BJ (cell line): ENCODE measurements around the gene TP53I13. TPM values are rescaled to one million over a fixed set of nuclear protein-coding genes. Genes with fewer than 3 reads are reported as not detected.

ENCODE experiments used
- CTCF ChIA-PET: fragments of 350-600 bp; formaldehyde crosslinking; extraction: SDS; loops from one replicate; lab custom pipeline; 2021; ENCODE audit warnings: antibody characterized with exemption, inconsistent platforms; lab: Yijun Ruan, JAX
- POLR2A ChIA-PET: fragments of 300-600 bp; sonication (Branson Sonifier 250); formaldehyde crosslinking; extraction: SDS; loops from one replicate; lab custom pipeline; 2021; ENCODE audit warnings: antibody characterized with exemption; lab: Charles Lee
- DNase-seq: peaks from one replicate; pipeline ENCODE4 v3.0.0-alpha.2; 2011; ENCODE audit warnings: low read depth
- H3K27me3 ChIP-seq: 2 replicates; pipeline ENCODE4 v1.6.0; 2011; ENCODE audit warnings: low read length; ENCODE audit not compliant: control insufficient read depth, insufficient read depth
- H3K36me3 ChIP-seq: 2 replicates; pipeline ENCODE4 v1.5.1; 2011; ENCODE audit warnings: low read length; ENCODE audit not compliant: control insufficient read depth, insufficient read depth
- H3K4me3 ChIP-seq: 2 replicates; pipeline ENCODE4 v1.5.1; 2011; ENCODE audit warnings: low read depth, mild to moderate bottlenecking, control low read depth, low read length
- polyA plus RNA-seq: library from polyadenylated mRNA; depleted of rRNA; stranded (reverse); fragments of >200 nt; gene quantifications from 2 replicates; pipeline ENCODE4 v1.2.3, GENCODE V29; 2011
- TF ChIP-seq, protein P1 (sequence below): IDR thresholded peaks from 2 replicates; pipeline ENCODE4 v1.5.1; 2011; ENCODE audit warnings: low read depth, mild to moderate bottlenecking, control low read depth, inconsistent platforms, low read length, moderate library complexity; ENCODE audit not compliant: insufficient read depth

Gene TP53I13
- polyA plus RNA-seq, 1 experiment: 38.7 TPM

DNA sequence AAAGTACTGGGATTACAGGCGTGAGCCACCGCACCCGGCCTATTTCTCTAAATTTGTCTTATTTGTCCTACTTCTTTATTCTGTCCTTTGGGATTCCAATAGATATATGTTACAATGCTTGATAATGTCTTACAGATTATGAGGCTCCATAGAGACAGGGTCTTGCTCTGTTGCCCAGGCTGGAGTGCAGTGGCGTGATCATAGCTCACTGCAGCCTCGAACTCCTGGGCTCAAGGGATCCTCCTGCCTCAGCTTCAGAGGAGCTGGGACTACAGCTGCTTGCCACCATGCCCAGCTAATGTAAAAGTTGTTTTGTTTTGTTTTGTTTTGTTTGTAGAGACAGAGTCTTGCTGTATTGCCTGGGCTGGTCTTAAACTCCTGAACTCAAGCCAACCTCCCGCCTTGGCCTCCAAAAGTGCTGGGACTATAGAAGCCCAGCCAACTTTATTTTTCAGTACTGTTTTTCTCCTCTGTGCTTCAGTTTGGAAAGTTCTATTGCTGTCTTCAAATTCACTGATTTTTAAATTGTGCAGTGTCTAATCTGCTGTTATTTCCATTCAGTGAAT is 34.7 kb downstream of the TP53I13 start:
- TF ChIP-seq, protein P1, sequence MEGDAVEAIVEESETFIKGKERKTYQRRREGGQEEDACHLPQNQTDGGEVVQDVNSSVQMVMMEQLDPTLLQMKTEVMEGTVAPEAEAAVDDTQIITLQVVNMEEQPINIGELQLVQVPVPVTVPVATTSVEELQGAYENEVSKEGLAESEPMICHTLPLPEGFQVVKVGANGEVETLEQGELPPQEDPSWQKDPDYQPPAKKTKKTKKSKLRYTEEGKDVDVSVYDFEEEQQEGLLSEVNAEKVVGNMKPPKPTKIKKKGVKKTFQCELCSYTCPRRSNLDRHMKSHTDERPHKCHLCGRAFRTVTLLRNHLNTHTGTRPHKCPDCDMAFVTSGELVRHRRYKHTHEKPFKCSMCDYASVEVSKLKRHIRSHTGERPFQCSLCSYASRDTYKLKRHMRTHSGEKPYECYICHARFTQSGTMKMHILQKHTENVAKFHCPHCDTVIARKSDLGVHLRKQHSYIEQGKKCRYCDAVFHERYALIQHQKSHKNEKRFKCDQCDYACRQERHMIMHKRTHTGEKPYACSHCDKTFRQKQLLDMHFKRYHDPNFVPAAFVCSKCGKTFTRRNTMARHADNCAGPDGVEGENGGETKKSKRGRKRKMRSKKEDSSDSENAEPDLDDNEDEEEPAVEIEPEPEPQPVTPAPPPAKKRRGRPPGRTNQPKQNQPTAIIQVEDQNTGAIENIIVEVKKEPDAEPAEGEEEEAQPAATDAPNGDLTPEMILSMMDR: no peak
- ChIA-PET POLR2A (no interaction called here), CTCF (interaction anchor here (1.7 kb wide), 1 partner anchor 11 kb away, joined by 3 read pairs; no protein-coding TSS in a partner anchor)
- Histone ChIP-seq H3K4me3 (no peak overlapping the region), H3K36me3 (no peaks in the 10 kb centered on the region), H3K27me3 (no peaks in the 10 kb centered on the region)
- no peak for DNase-seq

DNA sequence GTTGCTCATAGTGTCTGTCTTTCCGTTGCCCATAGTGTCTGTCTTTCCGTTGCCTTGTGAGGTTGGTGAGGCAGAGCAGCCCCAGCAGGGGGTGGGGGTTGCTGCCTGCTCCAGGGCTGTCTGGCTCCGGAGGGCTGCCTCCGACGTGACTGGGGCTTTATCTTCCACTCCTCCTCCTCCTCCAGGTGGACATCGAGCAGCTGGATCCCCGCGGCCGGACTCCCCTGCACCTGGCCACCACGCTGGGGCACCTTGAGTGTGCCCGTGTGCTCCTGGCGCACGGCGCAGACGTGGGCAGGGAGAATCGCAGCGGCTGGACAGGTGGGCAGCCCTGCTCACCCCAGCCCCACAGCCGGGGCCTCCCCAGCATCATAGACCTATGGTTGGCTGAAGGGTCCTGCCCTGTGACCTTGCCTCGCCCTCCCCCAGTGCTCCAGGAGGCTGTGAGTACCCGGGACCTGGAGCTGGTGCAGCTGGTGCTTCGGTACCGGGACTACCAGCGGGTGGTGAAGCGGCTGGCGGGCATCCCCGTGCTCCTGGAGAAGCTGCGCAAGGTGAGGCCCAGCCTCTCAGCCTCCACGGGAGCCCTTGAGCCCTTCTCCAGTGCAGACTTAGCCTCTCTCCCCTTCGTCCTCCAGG is 39.2 kb downstream of the TP53I13 start:
- CTCF ChIA-PET: interaction anchor here (0.7 to 1.5 kb wide), 3 partner anchors 9 to 17 kb away, joined by 3 to 5 read pairs (median 3); no protein-coding TSS in a partner anchor

DNA sequence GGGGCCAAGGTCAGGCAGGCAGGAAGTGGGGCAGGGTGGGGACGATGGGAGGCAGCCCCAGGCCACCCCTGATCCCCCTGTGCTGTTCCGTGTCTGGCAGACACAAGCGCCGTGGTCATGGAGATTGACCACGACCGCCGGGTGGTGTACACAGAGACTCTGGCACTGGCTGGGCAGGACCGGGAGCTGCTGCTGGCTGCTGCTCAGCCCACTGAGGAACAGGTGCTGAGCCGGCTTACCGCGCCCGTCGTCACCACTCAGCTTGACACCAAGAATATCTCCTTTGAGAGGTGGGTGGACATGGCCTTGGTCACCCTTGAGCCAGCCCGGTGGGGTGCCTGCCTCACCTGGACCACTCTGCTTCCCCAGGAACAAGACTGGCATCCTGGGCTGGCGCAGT is 40.5 kb downstream of the TP53I13 start:
- no peaks in the 10 kb centered on the region for H3K27me3 ChIP-seq
- no peaks in the 10 kb centered on the region for H3K36me3 ChIP-seq
- ChIA-PET POLR2A (no interaction called here), CTCF (interaction anchor here (0.7 to 1.5 kb wide), 3 partner anchors 9 to 10 kb away, joined by 3 read pairs; no protein-coding TSS in a partner anchor)
- TF ChIP-seq, protein P1: no peak
- DNase-seq: no peak
- H3K4me3 ChIP-seq: no peak overlapping the region

More for the DNA sequence above, 39.2 kb downstream of the TP53I13 start:
- Histone ChIP-seq H3K27me3 (no peaks in the 10 kb centered on the region), H3K4me3 (no peak overlapping the region), H3K36me3 (no peaks in the 10 kb centered on the region)
- DNase-seq: no peak
- TF ChIP-seq, protein P1: no peak
- POLR2A ChIA-PET: no interaction called here

DNA sequence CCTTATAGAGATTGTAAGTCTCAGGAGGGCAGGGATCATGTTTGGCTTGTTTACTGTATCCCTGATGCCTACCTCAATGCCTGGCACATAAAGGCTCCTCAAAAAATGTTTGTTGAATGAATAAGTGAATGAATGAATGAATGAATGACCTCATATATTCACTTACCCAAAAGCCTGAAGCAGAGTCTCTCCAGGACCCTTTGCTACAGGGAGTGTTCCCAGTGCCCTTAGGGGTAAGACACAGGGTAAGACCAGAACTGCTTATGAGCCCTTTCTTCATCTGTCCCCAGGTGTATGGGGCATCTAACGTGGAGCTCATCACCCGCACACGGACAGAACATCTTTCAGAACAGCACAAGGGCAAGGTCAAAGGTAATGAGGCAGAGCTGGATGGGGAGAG is 41.9 kb downstream of the TP53I13 start:
- Histone ChIP-seq H3K27me3 (no peaks in the 10 kb centered on the region), H3K36me3 (no peaks in the 10 kb centered on the region), H3K4me3 (no peak overlapping the region)
- CTCF ChIA-PET: no interaction called here
- DNase-seq: no peak
- POLR2A ChIA-PET: no interaction called here
- TF ChIP-seq, protein P1: no peak

DNA sequence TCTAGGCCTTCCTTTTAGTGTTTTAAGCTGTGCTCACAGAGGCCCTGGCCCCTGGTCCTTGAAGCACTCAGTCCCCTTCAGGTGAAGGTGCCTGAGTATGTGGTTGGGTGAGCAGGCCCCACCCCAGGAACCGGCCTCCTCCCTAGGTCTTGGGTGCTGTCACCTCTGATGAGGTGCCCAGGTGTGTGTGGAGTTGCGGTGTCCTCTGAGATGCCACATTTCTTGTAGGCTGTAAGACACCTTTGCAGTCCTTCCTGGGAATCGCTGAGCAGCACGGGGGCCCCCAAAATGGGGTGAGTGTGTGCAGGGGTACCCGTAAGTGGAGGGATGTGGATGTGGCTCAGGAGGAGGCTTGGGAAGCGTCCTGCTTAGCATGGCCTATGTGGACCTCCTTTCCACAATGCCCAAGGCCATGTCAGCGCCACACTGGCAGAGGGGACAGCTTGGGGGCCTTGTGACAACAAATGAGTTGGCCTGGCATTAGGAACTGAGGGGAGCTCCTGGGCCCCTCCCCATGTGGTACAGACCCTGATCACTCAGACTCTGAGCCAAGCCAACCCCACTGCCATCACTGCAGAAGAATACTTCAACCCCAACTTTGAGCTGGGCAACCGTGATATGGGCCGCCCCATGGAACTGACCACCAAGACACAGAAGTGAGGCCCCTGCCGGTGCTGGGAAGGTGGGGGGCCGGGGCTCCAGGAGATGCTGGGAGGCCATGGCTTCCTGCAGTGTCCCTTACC is 43.0 kb downstream of the TP53I13 start:
- CTCF ChIA-PET: interaction anchor here (1.1 to 1.4 kb wide), 2 partner anchors 12 to 20 kb away, joined by 3 to 4 read pairs; no protein-coding TSS in a partner anchor
- no peak for DNase-seq
- no peaks in the 10 kb centered on the region for H3K27me3 ChIP-seq
- POLR2A ChIA-PET: no interaction called here
- H3K4me3 ChIP-seq: no peak overlapping the region
- H3K36me3 ChIP-seq: no peaks in the 10 kb centered on the region
- TF ChIP-seq, protein P1: no peak
